Tibial nerve (tissue), 4 donors: ENCODE results near the gene OPCML.

Experiments
- EP300 ChIP-seq, 2 donors: sonication (generic); formaldehyde crosslinking; IDR thresholded peaks; one replicate each; pipeline ENCODE4 v1.6.1; 2017; ENCODE audit warnings: antibody characterized with exemption in 2 of 2, mild to moderate bottlenecking in 1 of 2
- TF ChIP-seq, protein P1 (sequence below), 5 experiments: fragments of 200-600 bp in 3 of 5; fragments of 450-650 bp in 2 of 5; sonication (generic) in 3 of 5; IDR thresholded peaks; one replicate each; pipeline ENCODE4 v1.5.1; 2016 to 2019; ENCODE audit warnings: antibody characterized with exemption in 5 of 5, mild to moderate bottlenecking in 3 of 5, moderate library complexity in 2 of 5

DNA sequence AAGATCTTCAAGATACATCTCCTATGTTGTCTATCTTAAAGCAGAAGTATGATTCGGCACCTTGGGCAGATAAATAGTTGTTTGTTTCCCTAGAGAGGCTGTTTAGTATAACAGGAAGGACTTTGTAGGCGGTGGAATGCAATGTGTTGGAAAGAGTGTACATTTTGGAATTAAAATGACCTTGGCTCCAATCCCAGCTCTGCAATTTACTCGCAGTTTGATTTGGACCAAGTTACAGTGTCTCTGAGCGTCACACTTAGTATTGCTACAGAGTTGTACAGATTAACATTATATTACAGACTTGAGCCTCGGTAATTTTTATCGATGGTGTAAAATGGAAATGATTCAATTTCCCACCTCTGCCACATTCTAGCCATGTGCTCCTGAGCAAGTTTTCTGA is 265.3 kb downstream of the OPCML start:
- TF ChIP-seq, protein P1, sequence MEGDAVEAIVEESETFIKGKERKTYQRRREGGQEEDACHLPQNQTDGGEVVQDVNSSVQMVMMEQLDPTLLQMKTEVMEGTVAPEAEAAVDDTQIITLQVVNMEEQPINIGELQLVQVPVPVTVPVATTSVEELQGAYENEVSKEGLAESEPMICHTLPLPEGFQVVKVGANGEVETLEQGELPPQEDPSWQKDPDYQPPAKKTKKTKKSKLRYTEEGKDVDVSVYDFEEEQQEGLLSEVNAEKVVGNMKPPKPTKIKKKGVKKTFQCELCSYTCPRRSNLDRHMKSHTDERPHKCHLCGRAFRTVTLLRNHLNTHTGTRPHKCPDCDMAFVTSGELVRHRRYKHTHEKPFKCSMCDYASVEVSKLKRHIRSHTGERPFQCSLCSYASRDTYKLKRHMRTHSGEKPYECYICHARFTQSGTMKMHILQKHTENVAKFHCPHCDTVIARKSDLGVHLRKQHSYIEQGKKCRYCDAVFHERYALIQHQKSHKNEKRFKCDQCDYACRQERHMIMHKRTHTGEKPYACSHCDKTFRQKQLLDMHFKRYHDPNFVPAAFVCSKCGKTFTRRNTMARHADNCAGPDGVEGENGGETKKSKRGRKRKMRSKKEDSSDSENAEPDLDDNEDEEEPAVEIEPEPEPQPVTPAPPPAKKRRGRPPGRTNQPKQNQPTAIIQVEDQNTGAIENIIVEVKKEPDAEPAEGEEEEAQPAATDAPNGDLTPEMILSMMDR (IDR thresholded peaks at IDR 0.05), result no peak
- no peak for TF ChIP-seq EP300 (IDR thresholded peaks at IDR 0.05)
